ENCODE data around the gene RNF26. TPM values are rescaled to one million over a fixed set of nuclear protein-coding genes. Genes with fewer than 3 reads are reported as not detected.

The RNF26 gene
- total and polyA plus RNA-seq, 2 of the 4 experiments (the other 2 are of a cell fraction) = 3.4 to 36.7 TPM

GRCh38 chr11:119337581-119338317, 3.4 kb downstream of the RNF26 start:
- Histone ChIP-seq H3K9ac (ENCODE audit: low read depth, low read length) (peak overlapping the region; percentile 79), H3K27ac (ENCODE audit: insufficient read depth, low read length) (peak overlapping the region; percentile 96), H3K27me3 (ENCODE audit: control insufficient read depth, insufficient read depth, low read length) (no peaks in the 10 kb centered on the region), H4K91ac (ENCODE audit: insufficient read depth, low read depth, low read length) (peak overlapping the region; percentile 99), H3K23ac (ENCODE audit: low read depth, low read length) (peak overlapping the region; percentile 94), H2BK15ac (ENCODE audit: low read depth, low read length) (peak overlapping the region; percentile 82; the same call in 2 of the 3 replicates), H3K79me1 (ENCODE audit: low read depth in 1 of 2, low read length in 2 of 2) (peaks cover 17 to 42% of the 10 kb centered on the region in 2 experiments; a peak in 3 of 4 replicates), H2BK20ac (ENCODE audit: low read depth, low read length) (peak overlapping the region; percentile 87), H3K4me1 (ENCODE audit: control insufficient read depth, insufficient read depth, low read length) (peaks cover 26% of the 10 kb centered on the region), H3K56ac (ENCODE audit: extremely low read depth, insufficient read depth, low read length) (peak overlapping the region; percentile 96), H3K18ac (ENCODE audit: low read depth, low read length) (peak overlapping the region; percentile 68), H3K14ac (replicated peaks; ENCODE audit: low read depth, low read length) (peak overlapping the region; percentile 98), H2BK5ac (ENCODE audit: low read depth, low read length, poor library complexity, severe bottlenecking) (peak overlapping the region; percentile 93), H2AK9ac (replicated peaks; ENCODE audit: low read depth, low read length, poor library complexity) (peak overlapping the region; percentile 100), H2AFZ (replicated peaks; ENCODE audit: low read length, poor library complexity) (peak overlapping the region; percentile 92), H3K4me3 (ENCODE audit: insufficient read depth, low read depth, low read length) (peak overlapping the region; percentile 11), H3K36me3 (ENCODE audit: control insufficient read depth, insufficient read depth, low read length) (peaks cover 2% of the 10 kb centered on the region; the same call in 1 of the 2 replicates), H4K8ac (ENCODE audit: low read depth in 2 of 2, low read length in 2 of 2) (peak overlapping the region; percentile 64 to 95), H3K9me3 (ENCODE audit: control insufficient read depth, insufficient read depth, low read length) (no peaks in the 10 kb centered on the region), H2AK5ac (ENCODE audit: low read depth, low read length) (peak overlapping the region; percentile 97), H4K20me1 (ENCODE audit: insufficient read depth, low read length) (peaks cover 5% of the 10 kb centered on the region; the same call in 1 of the 2 replicates), H3K9me1 (ENCODE audit: insufficient read depth, low read length) (peaks cover 14% of the 10 kb centered on the region), H3K4ac (ENCODE audit: low read depth, low read length) (peak overlapping the region; percentile 98), H4K5ac (ENCODE audit: low read depth, low read length) (peak overlapping the region; percentile 62), H3K4me2 (ENCODE audit: low read depth, low read length) (peak overlapping the region; percentile 75), H2BK120ac (ENCODE audit: low read depth, low read length) (peak overlapping the region; percentile 96)
- ChIA-PET POLR2A (ENCODE audit: unreplicated experiment) (interaction anchor here (0.6 to 1.9 kb wide), 8 partner anchors 13 to 553 kb away, joined by 3 to 8 read pairs (median 5); partner anchors contain the start of genes CBL, DPAGT1 and MCAM), CTCF (interaction anchor here (0.7 to 2.0 kb wide), 20 partner anchors 12 to 270 kb away, joined by 3 to 20 read pairs (median 5); partner anchors contain the start of genes DPAGT1, MCAM and VPS11)
- dilution Hi-C loops (cut with HindIII; ENCODE audit: low sequenced_read_pairs, unreplicated experiment) (no loop called here), intact Hi-C loops (cut with micrococcal nuclease) (loop anchor here (1.0 to 5.0 kb wide), 8 partner anchors 17 to 242 kb away; partner anchors contain the start of genes ABCG4 and CBL), in situ Hi-C loops (cut with MboI; ENCODE audit: low sequenced_read_pairs) (no loop called here)
- no TSS peak for BruUV-seq (replicated peaks)
- WGBS, 2 experiments (ENCODE audit: extremely low coverage in 2 of 2, insufficient read length in 1 of 2) = 0% methylated on average over 2 of the region's 9 CpGs; no CpG with 5 or more reads in 1 of the 2 experiments
- TF ChIP-seq RAD21 (IDR thresholded peaks at IDR 0.05; ENCODE audit: low read length) (no peak), MAZ (IDR thresholded peaks at IDR 0.05; ENCODE audit: borderline replicate concordance, low read depth, low read length) (no peak), USF2 (IDR thresholded peaks at IDR 0.05; ENCODE audit: low read depth, low read length) (peak; percentile 77), MXI1 (IDR thresholded peaks at IDR 0.05; ENCODE audit: borderline replicate concordance, low read depth, low read length) (0 out of 2 replicates have a peak, but pooled peaks have one; percentile 3), RFX5 (IDR thresholded peaks at IDR 0.05; ENCODE audit: low read depth, low read length) (no peak), CTCF (conservative IDR thresholded peaks at IDR 0.05; ENCODE audit: low read depth, low read length) (no peak), MAFK (IDR thresholded peaks at IDR 0.05; ENCODE audit: low read depth, low read length) (no peak), CEBPB (IDR thresholded peaks at IDR 0.05; ENCODE audit: low read depth, low read length) (no peak), CHD1 (IDR thresholded peaks at IDR 0.05; ENCODE audit: low read depth, low read length) (no peak)
- peak; percentile 90 for DNase-seq
- ATAC-seq (ENCODE audit: low read depth) = peak; percentile 51

All from IMR-90 (cell line).